ENCODE data around the gene CCR3.

The CCR3 gene

DNA sequence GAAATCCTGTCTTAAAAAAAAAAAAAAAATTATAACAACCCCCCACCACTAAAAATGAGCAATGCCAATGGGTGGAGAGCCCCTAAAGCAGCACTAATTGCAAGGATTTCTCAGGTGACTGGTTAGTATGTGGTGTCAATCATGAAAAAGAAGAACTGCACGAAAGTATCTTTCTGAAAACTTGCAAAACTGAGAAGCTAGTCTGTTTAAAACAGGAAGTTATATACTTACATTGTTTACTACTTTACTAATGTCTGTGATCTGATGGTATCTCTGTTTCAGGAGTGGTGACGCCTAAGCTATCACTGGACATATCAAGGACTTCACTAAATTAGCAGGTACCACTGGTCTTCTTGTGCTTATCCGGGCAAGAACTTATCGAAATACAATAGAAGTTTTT is at the start of gene CCR3:
Gene CCR3, plus strand, starts transcription at position 341 of the 400 bp plus-strand sequence. CDS start 22,699 bp downstream, outside the sequence.
- H3K36me3 ChIP-seq (ENCODE audit: insufficient read depth, low read depth, low read length): no peaks in the 10 kb centered on the region
- H3K9me3 ChIP-seq (ENCODE audit: insufficient read depth, low read depth, low read length): no peaks in the 10 kb centered on the region
- H3K4me3 ChIP-seq (ENCODE audit: low read length): no peak within 1 kb of the TSS
- H3K4me1 ChIP-seq (ENCODE audit: insufficient read depth, low read length): peaks cover 4% of the 10 kb centered on the region; the same call in 1 of the 2 replicates
- no peak within 1 kb of the TSS for H3K27ac ChIP-seq (ENCODE audit: low read length)
- no peak within 1 kb of the TSS for H3K9ac ChIP-seq (ENCODE audit: low read depth, low read length)
- no peaks in the 10 kb centered on the region for H3K27me3 ChIP-seq (ENCODE audit: insufficient read depth, low read length)

GRCh38 chr3:46192939-46193338 is 49.3 kb upstream of the CCR3 start:
- Histone ChIP-seq H3K4me1 (ENCODE audit: insufficient read depth, low read length) (no peaks in the 10 kb centered on the region), H3K27ac (ENCODE audit: low read length) (no peak overlapping the region), H3K27me3 (ENCODE audit: insufficient read depth, low read length) (no peaks in the 10 kb centered on the region), H3K4me3 (ENCODE audit: low read length) (no peak overlapping the region), H3K9ac (ENCODE audit: low read depth, low read length) (no peak overlapping the region), H3K36me3 (ENCODE audit: insufficient read depth, low read depth, low read length) (no peaks in the 10 kb centered on the region), H3K9me3 (ENCODE audit: insufficient read depth, low read depth, low read length) (peaks cover 27% of the 10 kb centered on the region)

DNA sequence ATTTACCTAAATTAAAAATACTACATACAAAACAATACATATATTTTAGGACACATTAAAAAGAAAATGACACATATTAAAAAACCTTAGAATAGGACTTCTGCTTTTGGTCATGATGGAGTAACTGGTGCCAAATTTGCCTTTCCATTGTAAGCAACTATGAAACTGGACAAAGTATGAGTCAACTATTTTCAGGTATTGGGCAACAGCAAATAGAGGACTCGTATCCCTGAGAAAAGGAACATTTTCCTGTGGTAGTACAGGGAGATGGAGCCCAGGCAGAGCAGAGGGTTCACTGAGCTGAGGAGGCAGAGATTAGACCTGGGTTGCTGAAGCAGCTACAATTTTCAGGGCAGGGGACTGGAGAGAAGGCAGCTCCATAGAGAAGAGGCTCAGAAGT is 48.8 kb upstream of the CCR3 start:
- H3K27ac ChIP-seq (ENCODE audit: low read length): no peak overlapping the region

DNA sequence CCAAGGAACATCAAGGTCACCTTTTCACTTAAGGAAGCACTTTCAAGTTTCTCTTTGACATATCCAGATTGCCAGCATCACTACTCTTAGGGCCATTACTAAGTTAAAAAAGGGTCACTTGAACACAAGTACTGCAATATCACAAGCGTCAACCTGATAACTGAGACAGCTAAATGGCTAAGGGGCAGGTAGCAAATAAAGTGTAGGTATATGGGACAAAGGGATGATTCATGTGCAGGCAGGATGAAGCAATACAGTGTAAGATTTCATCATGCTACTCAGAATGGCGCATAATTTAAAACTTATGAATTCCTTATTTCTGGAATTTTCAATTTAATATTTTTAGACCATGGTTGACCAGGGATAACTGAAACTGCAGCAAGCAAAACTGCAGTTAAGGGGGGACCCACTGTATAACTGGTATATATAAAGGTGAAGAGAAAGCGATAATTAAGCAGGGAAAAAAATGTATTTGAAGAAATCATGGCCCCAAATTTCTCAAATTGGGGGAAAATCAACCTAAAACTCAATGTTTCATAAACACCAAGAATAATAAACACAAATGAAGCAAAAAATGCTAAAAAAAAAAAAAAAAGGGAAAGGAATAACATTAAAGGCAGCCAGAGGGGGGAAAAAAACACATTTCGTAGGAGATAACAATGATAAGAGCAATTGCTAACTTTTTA is 47.2 kb upstream of the CCR3 start:
- Histone ChIP-seq H3K9ac (ENCODE audit: low read depth, low read length) (no peak overlapping the region), H3K4me1 (ENCODE audit: insufficient read depth, low read length) (no peaks in the 10 kb centered on the region), H3K4me3 (ENCODE audit: low read length) (no peak overlapping the region), H3K9me3 (ENCODE audit: insufficient read depth, low read depth, low read length) (peaks cover 27% of the 10 kb centered on the region), H3K27ac (ENCODE audit: low read length) (no peak overlapping the region), H3K36me3 (ENCODE audit: insufficient read depth, low read depth, low read length) (no peaks in the 10 kb centered on the region), H3K27me3 (ENCODE audit: insufficient read depth, low read length) (no peaks in the 10 kb centered on the region)

More for the DNA sequence above, 48.8 kb upstream of the CCR3 start:
- Histone ChIP-seq H3K9ac (ENCODE audit: low read depth, low read length) (no peak overlapping the region), H3K9me3 (ENCODE audit: insufficient read depth, low read depth, low read length) (peaks cover 27% of the 10 kb centered on the region), H3K27me3 (ENCODE audit: insufficient read depth, low read length) (no peaks in the 10 kb centered on the region), H3K36me3 (ENCODE audit: insufficient read depth, low read depth, low read length) (no peaks in the 10 kb centered on the region), H3K4me1 (ENCODE audit: insufficient read depth, low read length) (no peaks in the 10 kb centered on the region), H3K4me3 (ENCODE audit: low read length) (no peak overlapping the region)

- Histone ChIP-seq H3K27me3 (ENCODE audit: insufficient read depth, low read length) (no peaks in the 10 kb centered on the region), H3K4me1 (ENCODE audit: insufficient read depth, low read length) (no peaks in the 10 kb centered on the region)
Measured at GRCh38 chr3:46196261-46196957, 45.9 kb upstream of the CCR3 start.

GRCh38 chr3:46200211-46200610 is 42.0 kb upstream of the CCR3 start:
- Histone ChIP-seq H3K4me1 (ENCODE audit: insufficient read depth, low read length) (no peaks in the 10 kb centered on the region), H3K27ac (ENCODE audit: low read length) (no peak overlapping the region), H3K4me3 (ENCODE audit: low read length) (no peak overlapping the region), H3K36me3 (ENCODE audit: insufficient read depth, low read depth, low read length) (no peaks in the 10 kb centered on the region), H3K9ac (ENCODE audit: low read depth, low read length) (no peak overlapping the region), H3K9me3 (ENCODE audit: insufficient read depth, low read depth, low read length) (peaks cover 2% of the 10 kb centered on the region; the same call in 1 of the 2 replicates), H3K27me3 (ENCODE audit: insufficient read depth, low read length) (no peaks in the 10 kb centered on the region)

More at GRCh38 chr3:46196261-46196957, 45.9 kb upstream of the CCR3 start:
- no peaks in the 10 kb centered on the region for H3K36me3 ChIP-seq (ENCODE audit: insufficient read depth, low read depth, low read length)
- H3K9me3 ChIP-seq (ENCODE audit: insufficient read depth, low read depth, low read length): peaks cover 27% of the 10 kb centered on the region
- no peak overlapping the region for H3K4me3 ChIP-seq (ENCODE audit: low read length)
- H3K27ac ChIP-seq (ENCODE audit: low read length): no peak overlapping the region
- H3K9ac ChIP-seq (ENCODE audit: low read depth, low read length): no peak overlapping the region

- no peaks in the 10 kb centered on the region for H3K9me3 ChIP-seq (ENCODE audit: insufficient read depth, low read depth, low read length)
- H3K4me3 ChIP-seq (ENCODE audit: low read length): no peak overlapping the region
- no peak overlapping the region for H3K27ac ChIP-seq (ENCODE audit: low read length)
- H3K4me1 ChIP-seq (ENCODE audit: insufficient read depth, low read length): no peaks in the 10 kb centered on the region
- no peak overlapping the region for H3K9ac ChIP-seq (ENCODE audit: low read depth, low read length)
- no peaks in the 10 kb centered on the region for H3K27me3 ChIP-seq (ENCODE audit: insufficient read depth, low read length)
- H3K36me3 ChIP-seq (ENCODE audit: insufficient read depth, low read depth, low read length): no peaks in the 10 kb centered on the region
Measured at GRCh38 chr3:46200790-46201189, 41.5 kb upstream of the CCR3 start.

- H3K27me3 ChIP-seq (ENCODE audit: insufficient read depth, low read length): no peaks in the 10 kb centered on the region
- no peak overlapping the region for H3K27ac ChIP-seq (ENCODE audit: low read length)
- H3K9ac ChIP-seq (ENCODE audit: low read depth, low read length): no peak overlapping the region
- no peaks in the 10 kb centered on the region for H3K4me1 ChIP-seq (ENCODE audit: insufficient read depth, low read length)
- no peaks in the 10 kb centered on the region for H3K36me3 ChIP-seq (ENCODE audit: insufficient read depth, low read depth, low read length)
- no peak overlapping the region for H3K4me3 ChIP-seq (ENCODE audit: low read length)
- no peaks in the 10 kb centered on the region for H3K9me3 ChIP-seq (ENCODE audit: insufficient read depth, low read depth, low read length)
Measured at GRCh38 chr3:46202535-46202934, 39.7 kb upstream of the CCR3 start.

DNA sequence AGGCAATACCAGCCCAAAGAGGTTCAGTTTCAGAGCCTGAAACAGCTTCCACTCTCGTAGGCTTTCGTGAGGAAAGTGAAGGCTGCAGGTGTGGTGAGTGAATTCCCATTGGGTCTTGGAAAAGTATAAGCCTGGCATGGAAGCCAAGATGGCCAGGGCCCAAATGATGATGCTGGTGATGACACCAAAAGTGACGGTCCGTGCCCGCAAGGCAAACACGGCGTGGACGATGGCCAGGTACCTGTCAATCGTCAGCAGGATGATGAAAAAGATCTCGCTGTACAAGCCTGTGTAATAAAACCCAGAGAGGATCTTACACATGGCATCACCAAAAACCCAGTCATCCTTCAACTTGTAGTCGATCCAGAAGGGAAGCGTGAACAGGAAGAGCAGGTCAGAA is 38.6 kb upstream of the CCR3 start:
- Histone ChIP-seq H3K4me3 (ENCODE audit: low read length) (no peak overlapping the region), H3K4me1 (ENCODE audit: insufficient read depth, low read length) (no peaks in the 10 kb centered on the region)

GRCh38 chr3:46205286-46205960 is 36.8 kb upstream of the CCR3 start:
- no peaks in the 10 kb centered on the region for H3K36me3 ChIP-seq (ENCODE audit: insufficient read depth, low read depth, low read length)
- H3K27me3 ChIP-seq (ENCODE audit: insufficient read depth, low read length): no peaks in the 10 kb centered on the region
- no peak overlapping the region for H3K4me3 ChIP-seq (ENCODE audit: low read length)
- H3K27ac ChIP-seq (ENCODE audit: low read length): no peak overlapping the region
- H3K9ac ChIP-seq (ENCODE audit: low read depth, low read length): no peak overlapping the region
- H3K4me1 ChIP-seq (ENCODE audit: insufficient read depth, low read length): no peaks in the 10 kb centered on the region
- no peaks in the 10 kb centered on the region for H3K9me3 ChIP-seq (ENCODE audit: insufficient read depth, low read depth, low read length)

More for the DNA sequence above, 38.6 kb upstream of the CCR3 start:
- Histone ChIP-seq H3K27ac (ENCODE audit: low read length) (no peak overlapping the region), H3K9me3 (ENCODE audit: insufficient read depth, low read depth, low read length) (no peaks in the 10 kb centered on the region), H3K27me3 (ENCODE audit: insufficient read depth, low read length) (no peaks in the 10 kb centered on the region), H3K9ac (ENCODE audit: low read depth, low read length) (no peak overlapping the region), H3K36me3 (ENCODE audit: insufficient read depth, low read depth, low read length) (no peaks in the 10 kb centered on the region)

GRCh38 chr3:46206282-46207015 is 35.8 kb upstream of the CCR3 start:
- Histone ChIP-seq H3K9me3 (ENCODE audit: insufficient read depth, low read depth, low read length) (no peaks in the 10 kb centered on the region), H3K27ac (ENCODE audit: low read length) (no peak overlapping the region), H3K9ac (ENCODE audit: low read depth, low read length) (no peak overlapping the region), H3K36me3 (ENCODE audit: insufficient read depth, low read depth, low read length) (no peaks in the 10 kb centered on the region), H3K4me3 (ENCODE audit: low read length) (no peak overlapping the region), H3K27me3 (ENCODE audit: insufficient read depth, low read length) (no peaks in the 10 kb centered on the region), H3K4me1 (ENCODE audit: insufficient read depth, low read length) (no peaks in the 10 kb centered on the region)

All from iPS-20b (cell line).